H1 (cell line): ENCODE results near the gene ZNF830. TPM values are rescaled to one million over a fixed set of nuclear protein-coding genes. Genes with fewer than 3 reads are reported as not detected.

Experiments used
- BCL11A ChIP-seq, 2 experiments: IDR thresholded peaks; one replicate each; pipeline ENCODE4 v1.6.1; 2011; ENCODE audit warnings: low read depth in 2 of 2, low read length in 2 of 2, mild to moderate bottlenecking in 2 of 2
- CHD7 ChIP-seq: fragments of 300-600 bp; sonication (generic); IDR thresholded peaks from 2 replicates; pipeline ENCODE4 v1.7.1; 2012; ENCODE audit warnings: low read length, moderate library complexity, mild to moderate bottlenecking, inconsistent platforms; ENCODE audit not compliant: insufficient replicate concordance
- RFX5 ChIP-seq: IDR thresholded peaks from 2 replicates; pipeline ENCODE4 v1.6.1; 2011; ENCODE audit warnings: low read depth, low read length, improper control_type of control experiment, borderline replicate concordance
- polyA plus RNA-seq, 7 experiments: library from polyadenylated mRNA; depleted of rRNA in 3 of 7; stranded (reverse) in 5 of 7; unstranded in 2 of 7; fragments of >200 nt in 5 of 7; fragments of 200-250 nt in 2 of 7; gene quantifications; 1 replicate in 5 of 7; 2 replicates in 1 of 7; 4 replicates in 1 of 7; pipeline versions ENCODE4 v1.2.1 to v1.2.3, GENCODE V29; 2011 to 2013; ENCODE audit warnings: missing spikeins in 2 of 7, mixed read lengths in 2 of 7
- total RNA-seq: library from RNA; stranded (reverse); fragmentation: NEBNext Ultra II Directional; extraction: Animal tissue kit (Norgen Biotek cat#: 25700); gene quantifications from 2 replicates; pipeline ENCODE4 v1.2.1, GENCODE V29; 2021

ZNF830 gene
- total and polyA plus RNA-seq, 2 of the 8 experiments (the other 6 are each of a cell fraction or from before 2014, with no cell fraction given): 4.2 to 19.9 TPM

GRCh38 chr17:34981538-34982241 is 20.4 kb downstream of the ZNF830 start (continued):
- no peak for TF ChIP-seq CHD7
- no peak for TF ChIP-seq BCL11A (IDR thresholded peaks at IDR 0.05; ENCODE audit: low read depth in 2 of 2, low read length in 2 of 2)
- no peak for TF ChIP-seq RFX5
- TF ChIP-seq, all 59 proteins: peak for 0
